Liver (tissue), 9 donors: ENCODE measurements around the gene NARS2. TPM values are rescaled to one million over a fixed set of nuclear protein-coding genes. Genes with fewer than 3 reads are reported as not detected.
A peak's percentile ranks its signal among the peaks of the same experiment; 100 is the strongest.

Source experiments
- DNase-seq: peaks from one replicate; pipeline ENCODE4 v3.0.0-alpha.2; 2017; ENCODE audit warnings: low spot score
- H3K27ac ChIP-seq, 2 donors: one replicate each; pipeline ENCODE4 v1.7.0; 2013; ENCODE audit warnings: inconsistent platforms in 2 of 2, low read length in 2 of 2, control low read depth in 1 of 2, low read depth in 1 of 2, mild to moderate bottlenecking in 1 of 2
- H3K27me3 ChIP-seq, 4 donors: one replicate each; pipeline versions ENCODE4 v1.6.1 to v1.7.0; 2013; ENCODE audit warnings: low read length in 3 of 4, inconsistent platforms in 1 of 4, mild to moderate bottlenecking in 1 of 4, moderate library complexity in 1 of 4; ENCODE audit not compliant: control insufficient read depth in 4 of 4, insufficient read depth in 4 of 4
- H3K36me3 ChIP-seq, 4 donors: one replicate each; pipeline versions ENCODE4 v1.6.1 to v1.7.0; 2013; ENCODE audit warnings: low read length in 3 of 4, mild to moderate bottlenecking in 3 of 4, low read depth in 1 of 4, moderate library complexity in 1 of 4; ENCODE audit not compliant: control insufficient read depth in 4 of 4, insufficient read depth in 3 of 4
- H3K4me1 ChIP-seq, 4 donors: one replicate each; pipeline versions ENCODE4 v1.6.1 to v1.7.0; 2013; ENCODE audit warnings: low read length in 3 of 4, mild to moderate bottlenecking in 3 of 4, moderate library complexity in 1 of 4; ENCODE audit not compliant: control insufficient read depth in 4 of 4, insufficient read depth in 4 of 4
- H3K4me3 ChIP-seq, 3 donors: one replicate each; pipeline versions ENCODE4 v1.6.1 to v1.7.0; 2013; ENCODE audit warnings: low read length in 3 of 3, control low read depth in 1 of 3, low read depth in 1 of 3, mild to moderate bottlenecking in 1 of 3
- H3K9ac ChIP-seq, 2 donors: one replicate each; pipeline ENCODE4 v1.7.0; 2013; ENCODE audit warnings: low read length in 2 of 2, mild to moderate bottlenecking in 2 of 2, moderate library complexity in 2 of 2, control low read depth in 1 of 2, low read depth in 1 of 2
- H3K9me3 ChIP-seq, 4 donors: one replicate each; pipeline versions ENCODE4 v1.6.1 to v1.7.0; 2013; ENCODE audit warnings: low read length in 3 of 4; ENCODE audit not compliant: control insufficient read depth in 4 of 4
- FOXA2 ChIP-seq: IDR thresholded peaks from 2 replicates; pipeline ENCODE4 v1.6.1; 2016; ENCODE audit warnings: antibody characterized with exemption
- GABPA ChIP-seq, 2 donors: IDR thresholded peaks in 1 of 2; conservative IDR thresholded peaks in 1 of 2; 2 replicates each; pipeline ENCODE4 v1.6.1; 2016; ENCODE audit warnings: antibody characterized with exemption in 2 of 2, mild to moderate bottlenecking in 1 of 2, moderate library complexity in 1 of 2
- HNF4A ChIP-seq, 2 donors: conservative IDR thresholded peaks; 2 replicates each; pipeline ENCODE4 v1.6.1; 2016; ENCODE audit warnings: antibody characterized with exemption in 2 of 2, mild to moderate bottlenecking in 2 of 2
- HNF4G ChIP-seq: IDR thresholded peaks from 2 replicates; pipeline ENCODE4 v1.6.1; 2016; ENCODE audit warnings: antibody characterized with exemption
- JUND ChIP-seq, 2 donors: IDR thresholded peaks; 2 replicates each; pipeline ENCODE4 v1.6.1; 2016; ENCODE audit warnings: antibody characterized with exemption in 2 of 2
- RAD21 ChIP-seq, 2 donors: IDR thresholded peaks; 2 replicates each; pipeline ENCODE4 v1.6.1; 2016; ENCODE audit warnings: antibody characterized with exemption in 2 of 2, mild to moderate bottlenecking in 2 of 2
- SP1 ChIP-seq: IDR thresholded peaks from 2 replicates; pipeline ENCODE4 v1.6.1; 2018; ENCODE audit warnings: antibody characterized with exemption, mild to moderate bottlenecking
- YY1 ChIP-seq: IDR thresholded peaks from 2 replicates; pipeline ENCODE4 v1.6.1; 2016; ENCODE audit warnings: antibody characterized with exemption, mild to moderate bottlenecking
- WGBS: extraction: QIAGEN DNeasy Blood & Tissue Kit; methylation state at CpG from one replicate; pipeline ENCODE4 v1.1.7; 2013; 5-methylcytosine and 5-hydroxymethylcytosine counted together
- polyA plus RNA-seq, 2 donors: library from polyadenylated mRNA; stranded (reverse) in 1 of 2; unstranded in 1 of 2; fragments of 200-250 nt in 1 of 2; fragments of >200 nt in 1 of 2; fragmentation: Nextera tagmentation in 1 of 2; extraction: Ambion mirVana in 1 of 2; gene quantifications; one replicate each; pipeline versions ENCODE4 v1.2.1 to v1.2.3, GENCODE V29; 2013 to 2015
- total RNA-seq, 2 donors: library from RNA; depleted of rRNA; stranded (reverse); fragments of >200 nt; gene quantifications; one replicate each; pipeline ENCODE4 v1.2.3, GENCODE V29; 2014
- TF ChIP-seq, protein P1 (sequence below): IDR thresholded peaks from 2 replicates; pipeline ENCODE4 v1.6.1; 2016; ENCODE audit warnings: antibody characterized with exemption
- TF ChIP-seq, protein P2 (sequence below): fragments of 150-350 bp; IDR thresholded peaks from 2 replicates; pipeline ENCODE4 v1.5.1; 2017; ENCODE audit warnings: improper control_type of control experiment, low read depth, low read length; ENCODE audit not compliant: missing input control
- TF ChIP-seq, protein P3 (sequence below): IDR thresholded peaks from 2 replicates; pipeline ENCODE4 v1.6.1; 2016; ENCODE audit warnings: antibody characterized with exemption, mild to moderate bottlenecking
- TF ChIP-seq, protein P4 (sequence below): IDR thresholded peaks from 2 replicates; pipeline ENCODE4 v1.6.1; 2016; ENCODE audit warnings: antibody characterized with exemption
- donor health status: healthy.
- donor health status: healthy.
- donor health status: healthy.
- donor health status: healthy.
- donor health status: healthy.

Gene NARS2
- total and polyA plus RNA-seq, 4 donors, result 10.4 to 19.4 (median 11.8) TPM

DNA sequence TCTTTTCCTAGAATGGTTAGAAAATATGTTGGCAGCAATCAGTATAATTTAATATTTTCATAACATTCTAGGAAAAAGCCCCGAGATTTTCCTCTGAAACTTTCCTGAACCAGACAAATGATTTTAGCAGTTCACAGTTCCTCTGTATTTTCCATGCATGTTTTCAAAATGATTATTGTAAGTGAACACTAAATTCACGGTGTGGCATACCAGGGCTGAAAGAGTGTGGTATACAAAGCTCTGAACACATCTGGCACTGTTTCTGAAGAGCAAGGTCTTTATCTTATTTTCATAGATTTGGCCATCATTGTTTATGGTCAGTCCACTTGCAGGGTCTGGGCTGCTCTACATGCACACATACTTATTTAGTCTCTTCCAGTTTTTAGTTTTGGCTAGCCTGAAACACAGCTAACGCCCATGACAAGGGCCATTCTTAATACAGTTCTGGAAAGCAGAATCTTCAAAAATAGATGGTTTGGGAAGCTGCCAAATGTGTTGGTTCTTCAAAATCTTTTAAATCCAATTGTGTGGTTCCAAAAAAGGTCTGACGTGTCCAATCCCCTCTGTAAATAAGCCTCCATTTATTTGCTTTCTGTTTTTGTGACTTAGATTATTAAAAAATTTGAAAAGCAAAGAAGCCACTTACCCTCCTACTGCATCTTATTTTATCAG is 149.1 kb downstream of the NARS2 start:
- WGBS, result 80% methylated on average over 4 of the region's 4 CpGs
- H3K9me3 ChIP-seq, result no peaks in the 10 kb centered on the region
- H3K4me1 ChIP-seq, result no peaks in the 10 kb centered on the region
- H3K9ac ChIP-seq, result no peak overlapping the region
- no peak overlapping the region for H3K4me3 ChIP-seq
- peak overlapping the region in 1 of 2 donors; percentile 1 for H3K27ac ChIP-seq
- DNase-seq, result no peak
- TF ChIP-seq SP1, result no peak
- TF ChIP-seq, protein P1, sequence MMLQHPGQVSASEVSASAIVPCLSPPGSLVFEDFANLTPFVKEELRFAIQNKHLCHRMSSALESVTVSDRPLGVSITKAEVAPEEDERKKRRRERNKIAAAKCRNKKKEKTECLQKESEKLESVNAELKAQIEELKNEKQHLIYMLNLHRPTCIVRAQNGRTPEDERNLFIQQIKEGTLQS, result no peak
- TF ChIP-seq HNF4A (conservative IDR thresholded peaks at IDR 0.05), result no peak
- TF ChIP-seq, protein P2, sequence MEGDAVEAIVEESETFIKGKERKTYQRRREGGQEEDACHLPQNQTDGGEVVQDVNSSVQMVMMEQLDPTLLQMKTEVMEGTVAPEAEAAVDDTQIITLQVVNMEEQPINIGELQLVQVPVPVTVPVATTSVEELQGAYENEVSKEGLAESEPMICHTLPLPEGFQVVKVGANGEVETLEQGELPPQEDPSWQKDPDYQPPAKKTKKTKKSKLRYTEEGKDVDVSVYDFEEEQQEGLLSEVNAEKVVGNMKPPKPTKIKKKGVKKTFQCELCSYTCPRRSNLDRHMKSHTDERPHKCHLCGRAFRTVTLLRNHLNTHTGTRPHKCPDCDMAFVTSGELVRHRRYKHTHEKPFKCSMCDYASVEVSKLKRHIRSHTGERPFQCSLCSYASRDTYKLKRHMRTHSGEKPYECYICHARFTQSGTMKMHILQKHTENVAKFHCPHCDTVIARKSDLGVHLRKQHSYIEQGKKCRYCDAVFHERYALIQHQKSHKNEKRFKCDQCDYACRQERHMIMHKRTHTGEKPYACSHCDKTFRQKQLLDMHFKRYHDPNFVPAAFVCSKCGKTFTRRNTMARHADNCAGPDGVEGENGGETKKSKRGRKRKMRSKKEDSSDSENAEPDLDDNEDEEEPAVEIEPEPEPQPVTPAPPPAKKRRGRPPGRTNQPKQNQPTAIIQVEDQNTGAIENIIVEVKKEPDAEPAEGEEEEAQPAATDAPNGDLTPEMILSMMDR, result no peak
- no peak for TF ChIP-seq JUND (IDR thresholded peaks at IDR 0.05)
- no peak for TF ChIP-seq FOXA2
- no peak for TF ChIP-seq RAD21 (IDR thresholded peaks at IDR 0.05)
- TF ChIP-seq, protein P3, sequence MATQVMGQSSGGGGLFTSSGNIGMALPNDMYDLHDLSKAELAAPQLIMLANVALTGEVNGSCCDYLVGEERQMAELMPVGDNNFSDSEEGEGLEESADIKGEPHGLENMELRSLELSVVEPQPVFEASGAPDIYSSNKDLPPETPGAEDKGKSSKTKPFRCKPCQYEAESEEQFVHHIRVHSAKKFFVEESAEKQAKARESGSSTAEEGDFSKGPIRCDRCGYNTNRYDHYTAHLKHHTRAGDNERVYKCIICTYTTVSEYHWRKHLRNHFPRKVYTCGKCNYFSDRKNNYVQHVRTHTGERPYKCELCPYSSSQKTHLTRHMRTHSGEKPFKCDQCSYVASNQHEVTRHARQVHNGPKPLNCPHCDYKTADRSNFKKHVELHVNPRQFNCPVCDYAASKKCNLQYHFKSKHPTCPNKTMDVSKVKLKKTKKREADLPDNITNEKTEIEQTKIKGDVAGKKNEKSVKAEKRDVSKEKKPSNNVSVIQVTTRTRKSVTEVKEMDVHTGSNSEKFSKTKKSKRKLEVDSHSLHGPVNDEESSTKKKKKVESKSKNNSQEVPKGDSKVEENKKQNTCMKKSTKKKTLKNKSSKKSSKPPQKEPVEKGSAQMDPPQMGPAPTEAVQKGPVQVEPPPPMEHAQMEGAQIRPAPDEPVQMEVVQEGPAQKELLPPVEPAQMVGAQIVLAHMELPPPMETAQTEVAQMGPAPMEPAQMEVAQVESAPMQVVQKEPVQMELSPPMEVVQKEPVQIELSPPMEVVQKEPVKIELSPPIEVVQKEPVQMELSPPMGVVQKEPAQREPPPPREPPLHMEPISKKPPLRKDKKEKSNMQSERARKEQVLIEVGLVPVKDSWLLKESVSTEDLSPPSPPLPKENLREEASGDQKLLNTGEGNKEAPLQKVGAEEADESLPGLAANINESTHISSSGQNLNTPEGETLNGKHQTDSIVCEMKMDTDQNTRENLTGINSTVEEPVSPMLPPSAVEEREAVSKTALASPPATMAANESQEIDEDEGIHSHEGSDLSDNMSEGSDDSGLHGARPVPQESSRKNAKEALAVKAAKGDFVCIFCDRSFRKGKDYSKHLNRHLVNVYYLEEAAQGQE, result no peak
- TF ChIP-seq HNF4G, result no peak
- TF ChIP-seq, protein P4, sequence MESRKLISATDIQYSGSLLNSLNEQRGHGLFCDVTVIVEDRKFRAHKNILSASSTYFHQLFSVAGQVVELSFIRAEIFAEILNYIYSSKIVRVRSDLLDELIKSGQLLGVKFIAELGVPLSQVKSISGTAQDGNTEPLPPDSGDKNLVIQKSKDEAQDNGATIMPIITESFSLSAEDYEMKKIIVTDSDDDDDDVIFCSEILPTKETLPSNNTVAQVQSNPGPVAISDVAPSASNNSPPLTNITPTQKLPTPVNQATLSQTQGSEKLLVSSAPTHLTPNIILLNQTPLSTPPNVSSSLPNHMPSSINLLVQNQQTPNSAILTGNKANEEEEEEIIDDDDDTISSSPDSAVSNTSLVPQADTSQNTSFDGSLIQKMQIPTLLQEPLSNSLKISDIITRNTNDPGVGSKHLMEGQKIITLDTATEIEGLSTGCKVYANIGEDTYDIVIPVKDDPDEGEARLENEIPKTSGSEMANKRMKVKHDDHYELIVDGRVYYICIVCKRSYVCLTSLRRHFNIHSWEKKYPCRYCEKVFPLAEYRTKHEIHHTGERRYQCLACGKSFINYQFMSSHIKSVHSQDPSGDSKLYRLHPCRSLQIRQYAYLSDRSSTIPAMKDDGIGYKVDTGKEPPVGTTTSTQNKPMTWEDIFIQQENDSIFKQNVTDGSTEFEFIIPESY, result no peak
- TF ChIP-seq GABPA (IDR thresholded peaks at IDR 0.05 in 1 of 2, conservative IDR thresholded peaks at IDR 0.05 in 1 of 2), result no peak
- no peaks in the 10 kb centered on the region for H3K27me3 ChIP-seq
- no peaks in the 10 kb centered on the region for H3K36me3 ChIP-seq

DNA sequence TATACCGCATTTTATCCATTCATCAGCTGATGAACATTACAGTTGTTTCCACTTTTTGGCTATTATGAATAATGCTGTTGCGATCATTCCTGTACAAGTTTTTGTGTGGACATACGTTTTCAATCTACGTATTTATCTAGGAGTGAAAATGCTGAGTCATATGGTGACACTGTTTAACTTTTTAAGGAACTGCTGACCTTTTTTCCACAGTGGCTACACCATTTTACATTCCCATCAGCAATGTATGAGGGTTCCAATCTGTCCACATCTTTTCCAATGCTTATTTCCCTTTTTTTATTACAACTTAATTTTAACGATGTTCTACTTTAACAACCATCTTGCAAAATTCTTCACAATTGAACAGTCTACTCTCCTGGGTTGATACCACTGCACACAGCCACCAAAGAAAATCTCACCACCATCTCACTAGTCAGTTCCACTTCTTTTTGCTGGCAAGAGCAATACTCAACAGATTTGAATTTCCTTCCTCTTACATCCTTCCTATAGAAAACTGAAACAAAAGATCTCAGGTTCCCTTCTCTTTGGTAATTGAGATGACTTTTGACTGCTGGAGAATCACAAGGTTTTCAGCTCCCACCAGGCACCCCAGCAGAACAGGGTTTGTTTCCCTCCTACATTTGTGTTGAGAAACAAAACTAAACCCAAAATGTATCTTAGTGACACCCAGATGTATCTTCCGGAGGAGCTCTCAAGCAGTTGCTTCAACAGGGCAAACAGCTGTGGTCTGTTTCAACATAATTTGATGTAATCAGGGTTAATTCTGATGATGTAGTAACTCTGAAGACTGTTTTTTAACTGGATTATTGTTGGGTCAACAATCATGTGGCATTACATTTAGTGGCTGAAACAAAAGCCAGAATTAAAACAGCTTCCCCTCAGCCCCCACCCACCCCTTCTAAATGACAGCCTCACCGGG is 150.1 kb downstream of the NARS2 start:
- DNase-seq, result no peak
- no peaks in the 10 kb centered on the region for H3K36me3 ChIP-seq
- peak overlapping the region; percentile 9 to 48 for H3K27ac ChIP-seq
- H3K9ac ChIP-seq, result no peak overlapping the region
- peaks cover 0 to 7% (median 3%) of the 10 kb centered on the region in 4 donors for H3K4me1 ChIP-seq
- WGBS, result 77% methylated on average over 7 of the region's 7 CpGs
- TF ChIP-seq, protein P2, result no peak
- TF ChIP-seq YY1, result peak; percentile 20
- no peak overlapping the region for H3K4me3 ChIP-seq
- no peaks in the 10 kb centered on the region for H3K27me3 ChIP-seq
- H3K9me3 ChIP-seq, result no peaks in the 10 kb centered on the region
